GM20000 (cell line): ENCODE results near the gene SLC6A19.

Source experiments
- DNase-seq: peaks from one replicate; pipeline ENCODE4 v3.0.0; 2012; ENCODE audit warnings: low spot score
- CTCF ChIP-seq: IDR thresholded peaks from 2 replicates; pipeline ENCODE4 v1.5.1; 2012; ENCODE audit warnings: mild to moderate bottlenecking, control low read depth; ENCODE audit errors: extremely low read depth, missing control alignments

SLC6A19 gene

GRCh38 chr5:1235838-1236237, 34.4 kb downstream of the SLC6A19 start:
- no peak for DNase-seq
- no peak for TF ChIP-seq CTCF

DNA sequence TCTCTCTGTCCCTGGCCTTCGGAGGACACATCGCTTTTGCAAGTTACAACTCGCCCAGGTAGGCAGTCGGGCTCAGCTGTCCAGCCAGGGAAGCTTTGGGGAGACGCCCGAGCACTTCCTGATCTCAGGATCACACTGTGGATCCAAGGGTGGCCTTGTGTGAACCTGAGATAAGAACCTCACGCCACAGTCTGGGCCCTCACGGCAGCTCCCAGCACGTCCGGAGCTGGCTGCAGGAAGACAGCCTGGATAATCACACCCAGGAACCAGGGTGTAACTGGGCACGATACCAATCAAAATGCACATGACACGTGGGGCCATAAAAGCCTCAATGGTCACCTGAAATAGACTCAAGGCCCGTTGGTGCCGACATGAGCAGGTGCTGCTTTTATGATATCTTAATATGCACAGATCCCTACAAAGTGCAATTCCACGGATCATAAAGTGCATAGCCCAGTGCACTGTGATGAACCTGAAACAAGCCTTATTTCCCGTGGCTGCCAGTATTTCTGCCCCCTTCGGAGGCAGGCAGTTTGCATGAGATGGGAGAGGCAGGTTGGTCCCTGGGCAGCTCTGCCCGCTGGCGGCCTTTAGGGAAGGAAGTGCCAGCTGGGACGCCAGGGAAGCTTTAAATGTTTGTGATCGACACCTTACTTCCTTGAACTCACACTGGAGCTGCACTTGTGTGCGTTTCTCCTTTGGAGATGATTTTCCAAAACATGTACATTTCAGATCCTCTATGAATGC, 38.3 kb downstream of the SLC6A19 start:
- DNase-seq, result no peak
- TF ChIP-seq CTCF, result no peak

GRCh38 chr5:1240496-1241260, 39.3 kb downstream of the SLC6A19 start:
- no peak for DNase-seq
- no peak for TF ChIP-seq CTCF

DNA sequence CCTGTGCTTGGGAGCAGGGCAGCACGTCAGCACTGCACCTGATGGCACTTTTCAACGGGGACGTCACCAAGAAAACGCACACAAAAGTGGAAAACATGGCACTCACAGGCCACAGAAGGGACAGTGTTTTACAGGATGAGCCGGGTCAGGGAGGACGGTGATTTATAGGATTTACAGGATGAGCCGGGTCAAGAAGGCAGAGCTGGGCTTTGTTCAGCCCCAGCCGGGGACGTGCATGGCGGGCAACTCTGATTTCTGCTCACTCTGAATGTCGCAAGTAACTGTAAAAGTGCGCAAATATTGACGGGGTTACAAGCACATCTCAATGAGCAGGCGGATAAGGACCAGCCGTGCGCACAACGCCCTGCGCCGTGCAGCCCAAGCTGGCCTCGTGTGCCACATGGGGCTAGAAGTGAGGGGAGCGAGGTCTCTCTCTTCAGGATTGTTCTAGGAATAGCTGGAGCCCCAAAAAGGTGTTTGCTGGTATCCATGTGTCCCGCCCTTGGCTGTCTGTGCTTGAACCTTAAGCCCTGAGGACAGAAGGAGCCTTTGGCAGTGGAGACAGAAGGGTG, 40.2 kb downstream of the SLC6A19 start:
- no peak for TF ChIP-seq CTCF
- no peak for DNase-seq

- TF ChIP-seq CTCF, result no peak
- no peak for DNase-seq
These were observed 41.5 kb downstream of the SLC6A19 start for GRCh38 chr5:1242733-1243486.

DNA sequence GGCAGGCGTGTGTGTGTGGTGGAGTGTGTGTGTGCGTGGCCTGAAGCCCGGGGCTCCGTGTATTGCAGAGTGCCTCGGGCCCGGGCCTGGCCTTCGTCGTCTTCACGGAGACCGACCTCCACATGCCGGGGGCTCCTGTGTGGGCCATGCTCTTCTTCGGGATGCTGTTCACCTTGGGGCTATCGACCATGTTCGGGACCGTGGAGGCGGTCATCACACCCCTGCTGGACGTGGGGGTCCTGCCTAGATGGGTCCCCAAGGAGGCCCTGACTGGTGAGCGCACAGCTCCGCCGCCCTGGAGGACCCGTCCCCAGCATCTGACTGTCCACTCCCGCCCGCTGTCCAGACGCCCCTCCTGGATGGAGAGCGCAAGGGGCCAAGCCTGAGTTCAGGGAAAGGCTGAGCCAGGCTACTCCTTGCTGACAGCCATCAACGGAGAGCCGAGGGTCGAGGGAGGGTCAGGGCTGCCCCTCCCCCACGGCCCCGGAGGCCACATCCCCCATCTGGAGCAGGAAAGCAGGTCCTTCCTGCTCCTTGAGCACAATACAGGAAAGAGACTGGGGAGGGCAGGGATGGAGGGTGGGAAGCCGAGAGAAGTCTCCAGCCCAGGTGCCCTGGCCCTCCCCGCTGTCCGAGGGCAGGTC, 42.2 kb downstream of the SLC6A19 start:
- no peak for DNase-seq
- no peak for TF ChIP-seq CTCF
